Endothelial cell of umbilical vein (primary cell): ENCODE data around the gene CPB2. TPM values are rescaled to one million over a fixed set of nuclear protein-coding genes. Genes with fewer than 3 reads are reported as not detected.

Experiments
- BruUV-seq: library from RNA; stranded (reverse); fragments of 400-500 nt; replicated peaks from 2 replicates; lab custom pipeline; 2021; lab: Mats Ljungman, UMichigan
- CTCF ChIA-PET: fragments of 300-600, 350-600 bp; sonication (Branson Sonifier 250); formaldehyde crosslinking; loops from one replicate; lab custom pipeline; 2021; ENCODE audit warnings: antibody characterized with exemption, inconsistent platforms; lab: Charles Lee
- POLR2A ChIA-PET: fragments of 300-600, 350-600 bp; sonication (Branson Sonifier 250); formaldehyde crosslinking; loops from one replicate; lab custom pipeline; 2021; ENCODE audit warnings: antibody characterized with exemption, inconsistent platforms; lab: Charles Lee
- DNase-seq: peaks from one replicate; pipeline ENCODE4 v3.0.0-alpha.2; 2011; ENCODE audit warnings: low read depth, low spot score
- FAIRE-seq: peaks from 2 replicates; lab custom pipeline; 2011; peaks lifted over from hg19 to GRCh38; lab: Jason Lieb, UNC
- H2AFZ ChIP-seq: 2 replicates; pipeline ENCODE4 v1.6.0; 2012; ENCODE audit warnings: low read depth, low read length, control low read depth, inconsistent platforms
- H3K27ac ChIP-seq: 2 replicates; pipeline ENCODE4 v1.5.1; 2011; ENCODE audit warnings: low read depth, mild to moderate bottlenecking, control low read depth, low read length, moderate library complexity; ENCODE audit not compliant: insufficient read depth
- H3K27me3 ChIP-seq, 2 experiments: 2 replicates each; pipeline versions ENCODE4 v1.6.0 to v1.6.1; 2011; ENCODE audit warnings: low read length in 2 of 2, mixed read lengths in 1 of 2; ENCODE audit not compliant: control insufficient read depth in 2 of 2, insufficient read depth in 2 of 2
- H3K36me3 ChIP-seq, 2 experiments: 2 replicates in 1 of 2; 3 replicates in 1 of 2; pipeline ENCODE4 v1.5.1; 2011; ENCODE audit warnings: low read length in 2 of 2, mild to moderate bottlenecking in 1 of 2, moderate library complexity in 1 of 2; ENCODE audit not compliant: control insufficient read depth in 2 of 2, insufficient read depth in 2 of 2; ENCODE audit errors: extremely low read depth in 1 of 2
- H3K4me1 ChIP-seq: 3 replicates; pipeline ENCODE4 v1.5.1; 2011; ENCODE audit warnings: mild to moderate bottlenecking, low read length; ENCODE audit not compliant: control insufficient read depth, insufficient read depth; ENCODE audit errors: extremely low read depth
- H3K4me2 ChIP-seq: 2 replicates; pipeline ENCODE4 v1.6.1; 2011; ENCODE audit warnings: low read length, control low read depth, mixed read lengths; ENCODE audit not compliant: insufficient read depth
- H3K4me3 ChIP-seq, 3 experiments: fragments of 200-600 bp in 1 of 3; sonication (generic), shearing (Covaris generic) in 1 of 3; replicated peaks in 1 of 3; 2 replicates each; pipeline ENCODE4 v1.5.1; 2011 to 2016; ENCODE audit warnings: control low read depth in 3 of 3, low read length in 3 of 3, mild to moderate bottlenecking in 2 of 3, inconsistent platforms in 1 of 3, low read depth in 1 of 3, moderate library complexity in 1 of 3; ENCODE audit not compliant: insufficient read depth in 1 of 3
- H3K79me2 ChIP-seq: 2 replicates; pipeline ENCODE4 v1.6.0; 2012; ENCODE audit warnings: low read length, inconsistent platforms; ENCODE audit not compliant: control insufficient read depth, insufficient read depth
- H3K9ac ChIP-seq: replicated peaks from 2 replicates; pipeline ENCODE3; 2011; ENCODE audit warnings: low read length, control low read depth; ENCODE audit not compliant: insufficient read depth; ENCODE audit errors: extremely low read depth
- H3K9me1 ChIP-seq: replicated peaks from 3 replicates; pipeline ENCODE4 v1.6.0; 2011; ENCODE audit warnings: mild to moderate bottlenecking, low read length; ENCODE audit not compliant: control insufficient read depth, insufficient read depth; ENCODE audit errors: extremely low read depth
- H3K9me3 ChIP-seq: replicated peaks from 2 replicates; pipeline ENCODE4 v1.5.1; 2012; ENCODE audit warnings: low read length, inconsistent platforms; ENCODE audit not compliant: control insufficient read depth, insufficient read depth
- H4K20me1 ChIP-seq: replicated peaks from 2 replicates; pipeline ENCODE3; 2011; ENCODE audit warnings: mild to moderate bottlenecking, low read length; ENCODE audit not compliant: control insufficient read depth, insufficient read depth; ENCODE audit errors: extremely low read depth
- EZH2 ChIP-seq: IDR thresholded peaks from 2 replicates; pipeline ENCODE4 v1.6.1; 2012; ENCODE audit warnings: borderline replicate concordance, low read depth, mild to moderate bottlenecking, moderate library complexity, low read length, inconsistent platforms; ENCODE audit not compliant: severe bottlenecking
- FOS ChIP-seq: IDR thresholded peaks from 2 replicates; pipeline ENCODE4 v1.6.1; 2011; ENCODE audit warnings: mild to moderate bottlenecking, low read length, moderate library complexity, borderline replicate concordance; ENCODE audit not compliant: insufficient read depth
- GATA2 ChIP-seq: IDR thresholded peaks from 2 replicates; pipeline ENCODE4 v1.7.0; 2011; ENCODE audit warnings: low read depth, mild to moderate bottlenecking, moderate library complexity, mixed read lengths, low read length; ENCODE audit not compliant: insufficient read length, insufficient read depth
- JUN ChIP-seq: IDR thresholded peaks from 2 replicates; pipeline ENCODE4 v1.6.1; 2011; ENCODE audit warnings: borderline replicate concordance, low read depth; ENCODE audit not compliant: insufficient read length, insufficient read depth
- MYC ChIP-seq: IDR thresholded peaks from one replicate; pipeline ENCODE4 v1.6.1; 2011; ENCODE audit warnings: mild to moderate bottlenecking, low read depth, low read length
- POLR2AphosphoS5 ChIP-seq: IDR thresholded peaks from 2 replicates; pipeline ENCODE4 v1.6.1; 2012; ENCODE audit warnings: low read depth, mild to moderate bottlenecking, control low read depth, low read length, moderate library complexity; ENCODE audit not compliant: insufficient read depth
- dilution Hi-C: fragments of 300-500 bp; cut with MboI; formaldehyde crosslinking; loops from one replicate; pipeline ENCODE4 v1.15.0; 2019; ENCODE audit warnings: low sequenced_read_pairs; ENCODE audit not compliant: extremely low pct_ligation_motif_present
- intact Hi-C: fragments of 100-400 bp; cut with micrococcal nuclease; formaldehyde crosslinking; loops from one replicate; pipeline ENCODE4 v1.10.0; 2022
- polyA plus RNA-seq, 4 experiments: library from polyadenylated mRNA; depleted of rRNA in 3 of 4; stranded (reverse) in 3 of 4; unstranded in 1 of 4; fragments of >200 nt; gene quantifications; 2 replicates each; pipeline versions ENCODE4 v1.2.1 to v1.2.3, GENCODE V29; 2011 to 2012; ENCODE audit warnings: missing spikeins in 1 of 4
- total RNA-seq: library from RNA; stranded (reverse); gene quantifications from 2 replicates; pipeline ENCODE4 v1.2.3, GENCODE V29; 2021

The CPB2 gene
- total and polyA plus RNA-seq, 2 donors (not counting 3 experiments of a cell fraction or from before 2014, with no cell fraction given), result not detected

DNA sequence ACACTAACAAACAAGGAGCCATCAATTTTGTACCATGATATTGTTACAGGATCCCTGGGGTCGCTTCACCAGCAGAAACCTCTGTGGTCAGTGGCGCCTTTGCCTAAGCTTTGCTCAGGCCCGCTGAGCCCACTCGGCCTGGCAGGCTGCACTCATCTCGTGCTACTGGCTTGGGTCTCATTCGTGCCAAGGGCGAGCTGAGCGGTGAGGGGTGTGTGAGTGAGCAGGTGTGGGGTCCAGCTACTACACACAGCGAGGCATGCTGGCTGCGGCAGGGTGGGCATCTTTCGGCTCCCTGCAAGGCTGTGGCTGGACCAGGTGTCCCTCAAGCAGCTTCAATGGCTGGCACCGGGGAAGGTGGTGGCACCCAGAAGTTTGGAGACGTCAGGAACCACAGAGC is 19.1 kb downstream of the CPB2 start:
- DNase-seq (no peak), FAIRE-seq (no peak)
- Histone ChIP-seq H3K27me3 (peaks cover 0 to 5% of the 10 kb centered on the region in 2 experiments), H3K36me3 (no peaks in the 10 kb centered on the region), H3K4me1 (no peaks in the 10 kb centered on the region), H3K9ac (no peak overlapping the region), H2AFZ (no peak overlapping the region), H3K27ac (no peak overlapping the region), H3K4me3 (no peak overlapping the region), H4K20me1 (no peaks in the 10 kb centered on the region), H3K4me2 (no peak overlapping the region), H3K9me3 (no peaks in the 10 kb centered on the region), H3K79me2 (no peaks in the 10 kb centered on the region), H3K9me1 (no peaks in the 10 kb centered on the region)
- intact Hi-C loops (no loop called here), dilution Hi-C loops (no loop called here)
- POLR2A ChIA-PET, result no interaction called here
- TF ChIP-seq GATA2 (no peak), FOS (no peak), JUN (no peak)
- no TSS peak for BruUV-seq
- CTCF ChIA-PET, result no interaction called here

DNA sequence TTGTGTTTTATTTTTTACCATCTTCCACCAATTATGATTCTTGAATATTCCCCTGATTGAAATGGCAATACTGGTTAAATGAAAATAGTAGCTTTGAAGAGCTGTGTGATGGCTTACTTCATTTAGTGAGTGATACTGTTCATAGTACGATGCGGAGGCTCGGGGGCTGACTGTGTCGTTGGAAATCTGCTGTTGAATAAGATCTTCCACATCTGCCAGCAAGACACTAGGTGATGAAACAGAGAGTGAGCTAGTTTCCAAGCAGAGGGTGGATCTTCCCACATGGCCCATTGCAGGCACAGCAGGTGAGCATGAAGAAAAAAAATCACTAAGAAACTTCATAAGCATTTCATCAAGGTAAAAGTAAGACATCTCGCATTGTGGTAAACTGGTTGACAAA is 22.5 kb downstream of the CPB2 start:
- Histone ChIP-seq H3K9me1 (no peaks in the 10 kb centered on the region), H3K27me3 (peaks cover 0 to 5% of the 10 kb centered on the region in 2 experiments), H3K9me3 (no peaks in the 10 kb centered on the region), H3K4me1 (no peaks in the 10 kb centered on the region), H3K27ac (no peak overlapping the region), H3K4me2 (no peak overlapping the region), H4K20me1 (no peaks in the 10 kb centered on the region), H3K36me3 (no peaks in the 10 kb centered on the region), H3K4me3 (no peak overlapping the region), H3K79me2 (no peaks in the 10 kb centered on the region), H3K9ac (no peak overlapping the region), H2AFZ (no peak overlapping the region)
- intact Hi-C loops (no loop called here), dilution Hi-C loops (no loop called here)
- TF ChIP-seq EZH2 (no peak), MYC (no peak), POLR2AphosphoS5 (no peak)
- BruUV-seq, result no TSS peak
- CTCF ChIA-PET, result interaction anchor here (0.9 to 1.3 kb wide), 2 partner anchors 13 to 14 kb away, joined by 3 to 4 read pairs; no protein-coding TSS in a partner anchor
- DNase-seq (no peak), FAIRE-seq (no peak)
- POLR2A ChIA-PET, result no interaction called here
